H1 (cell line): ENCODE results near the gene TRAPPC3. TPM values are rescaled to one million over a fixed set of nuclear protein-coding genes. Genes with fewer than 3 reads are reported as not detected.

Experiments
- BRCA1 ChIP-seq: IDR thresholded peaks from 2 replicates; pipeline ENCODE4 v1.6.1; 2012; ENCODE audit warnings: low read depth, low read length, improper control_type of control experiment
- KDM1A ChIP-seq: fragments of 200-600, 300-600 bp; sonication (generic); IDR thresholded peaks from 2 replicates; pipeline ENCODE4 v1.7.1; 2016; ENCODE audit warnings: mild to moderate bottlenecking, low read length, borderline replicate concordance
- NRF1 ChIP-seq: IDR thresholded peaks from 2 replicates; pipeline ENCODE4 v1.6.1; 2011; ENCODE audit warnings: mild to moderate bottlenecking, low read depth, low read length, improper control_type of control experiment
- SP2 ChIP-seq: IDR thresholded peaks from 2 replicates; pipeline ENCODE4 v1.6.1; 2012; ENCODE audit warnings: mild to moderate bottlenecking, low read length, inconsistent platforms
- polyA plus RNA-seq, 7 experiments: library from polyadenylated mRNA; depleted of rRNA in 3 of 7; stranded (reverse) in 5 of 7; unstranded in 2 of 7; fragments of >200 nt in 5 of 7; fragments of 200-250 nt in 2 of 7; gene quantifications; 1 replicate in 5 of 7; 2 replicates in 1 of 7; 4 replicates in 1 of 7; pipeline versions ENCODE4 v1.2.1 to v1.2.3, GENCODE V29; 2011 to 2013; ENCODE audit warnings: missing spikeins in 2 of 7, mixed read lengths in 2 of 7
- total RNA-seq: library from RNA; stranded (reverse); fragmentation: NEBNext Ultra II Directional; extraction: Animal tissue kit (Norgen Biotek cat#: 25700); gene quantifications from 2 replicates; pipeline ENCODE4 v1.2.1, GENCODE V29; 2021
- TF ChIP-seq, protein P1 (sequence below): fragments of 300-600 bp; sonication (generic); IDR thresholded peaks from 2 replicates; pipeline ENCODE4 v1.7.1; 2012; ENCODE audit warnings: low read length, moderate library complexity, mild to moderate bottlenecking, inconsistent platforms; ENCODE audit not compliant: insufficient replicate concordance

The TRAPPC3 gene
- total and polyA plus RNA-seq, 2 of the 8 experiments (the other 6 are each of a cell fraction or from before 2014, with no cell fraction given), result 47.8 to 51.0 TPM

DNA sequence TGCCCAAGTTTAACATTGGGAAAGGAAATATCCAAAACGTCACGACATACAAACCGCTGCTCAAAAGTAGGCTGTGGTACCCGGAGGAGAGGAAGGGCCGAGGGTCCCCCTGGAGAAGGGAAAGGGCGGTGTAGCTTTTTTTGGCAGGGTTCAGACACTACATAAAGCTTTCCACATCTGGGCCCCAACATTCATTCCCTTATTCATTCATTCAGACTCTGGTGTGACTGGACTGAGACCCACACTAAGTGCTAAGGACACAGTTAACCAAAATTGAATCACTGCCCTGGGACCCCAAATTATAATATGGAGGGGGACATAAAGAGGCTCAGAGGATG is 14.0 kb downstream of the TRAPPC3 start (continued):
- TF ChIP-seq, protein P1, sequence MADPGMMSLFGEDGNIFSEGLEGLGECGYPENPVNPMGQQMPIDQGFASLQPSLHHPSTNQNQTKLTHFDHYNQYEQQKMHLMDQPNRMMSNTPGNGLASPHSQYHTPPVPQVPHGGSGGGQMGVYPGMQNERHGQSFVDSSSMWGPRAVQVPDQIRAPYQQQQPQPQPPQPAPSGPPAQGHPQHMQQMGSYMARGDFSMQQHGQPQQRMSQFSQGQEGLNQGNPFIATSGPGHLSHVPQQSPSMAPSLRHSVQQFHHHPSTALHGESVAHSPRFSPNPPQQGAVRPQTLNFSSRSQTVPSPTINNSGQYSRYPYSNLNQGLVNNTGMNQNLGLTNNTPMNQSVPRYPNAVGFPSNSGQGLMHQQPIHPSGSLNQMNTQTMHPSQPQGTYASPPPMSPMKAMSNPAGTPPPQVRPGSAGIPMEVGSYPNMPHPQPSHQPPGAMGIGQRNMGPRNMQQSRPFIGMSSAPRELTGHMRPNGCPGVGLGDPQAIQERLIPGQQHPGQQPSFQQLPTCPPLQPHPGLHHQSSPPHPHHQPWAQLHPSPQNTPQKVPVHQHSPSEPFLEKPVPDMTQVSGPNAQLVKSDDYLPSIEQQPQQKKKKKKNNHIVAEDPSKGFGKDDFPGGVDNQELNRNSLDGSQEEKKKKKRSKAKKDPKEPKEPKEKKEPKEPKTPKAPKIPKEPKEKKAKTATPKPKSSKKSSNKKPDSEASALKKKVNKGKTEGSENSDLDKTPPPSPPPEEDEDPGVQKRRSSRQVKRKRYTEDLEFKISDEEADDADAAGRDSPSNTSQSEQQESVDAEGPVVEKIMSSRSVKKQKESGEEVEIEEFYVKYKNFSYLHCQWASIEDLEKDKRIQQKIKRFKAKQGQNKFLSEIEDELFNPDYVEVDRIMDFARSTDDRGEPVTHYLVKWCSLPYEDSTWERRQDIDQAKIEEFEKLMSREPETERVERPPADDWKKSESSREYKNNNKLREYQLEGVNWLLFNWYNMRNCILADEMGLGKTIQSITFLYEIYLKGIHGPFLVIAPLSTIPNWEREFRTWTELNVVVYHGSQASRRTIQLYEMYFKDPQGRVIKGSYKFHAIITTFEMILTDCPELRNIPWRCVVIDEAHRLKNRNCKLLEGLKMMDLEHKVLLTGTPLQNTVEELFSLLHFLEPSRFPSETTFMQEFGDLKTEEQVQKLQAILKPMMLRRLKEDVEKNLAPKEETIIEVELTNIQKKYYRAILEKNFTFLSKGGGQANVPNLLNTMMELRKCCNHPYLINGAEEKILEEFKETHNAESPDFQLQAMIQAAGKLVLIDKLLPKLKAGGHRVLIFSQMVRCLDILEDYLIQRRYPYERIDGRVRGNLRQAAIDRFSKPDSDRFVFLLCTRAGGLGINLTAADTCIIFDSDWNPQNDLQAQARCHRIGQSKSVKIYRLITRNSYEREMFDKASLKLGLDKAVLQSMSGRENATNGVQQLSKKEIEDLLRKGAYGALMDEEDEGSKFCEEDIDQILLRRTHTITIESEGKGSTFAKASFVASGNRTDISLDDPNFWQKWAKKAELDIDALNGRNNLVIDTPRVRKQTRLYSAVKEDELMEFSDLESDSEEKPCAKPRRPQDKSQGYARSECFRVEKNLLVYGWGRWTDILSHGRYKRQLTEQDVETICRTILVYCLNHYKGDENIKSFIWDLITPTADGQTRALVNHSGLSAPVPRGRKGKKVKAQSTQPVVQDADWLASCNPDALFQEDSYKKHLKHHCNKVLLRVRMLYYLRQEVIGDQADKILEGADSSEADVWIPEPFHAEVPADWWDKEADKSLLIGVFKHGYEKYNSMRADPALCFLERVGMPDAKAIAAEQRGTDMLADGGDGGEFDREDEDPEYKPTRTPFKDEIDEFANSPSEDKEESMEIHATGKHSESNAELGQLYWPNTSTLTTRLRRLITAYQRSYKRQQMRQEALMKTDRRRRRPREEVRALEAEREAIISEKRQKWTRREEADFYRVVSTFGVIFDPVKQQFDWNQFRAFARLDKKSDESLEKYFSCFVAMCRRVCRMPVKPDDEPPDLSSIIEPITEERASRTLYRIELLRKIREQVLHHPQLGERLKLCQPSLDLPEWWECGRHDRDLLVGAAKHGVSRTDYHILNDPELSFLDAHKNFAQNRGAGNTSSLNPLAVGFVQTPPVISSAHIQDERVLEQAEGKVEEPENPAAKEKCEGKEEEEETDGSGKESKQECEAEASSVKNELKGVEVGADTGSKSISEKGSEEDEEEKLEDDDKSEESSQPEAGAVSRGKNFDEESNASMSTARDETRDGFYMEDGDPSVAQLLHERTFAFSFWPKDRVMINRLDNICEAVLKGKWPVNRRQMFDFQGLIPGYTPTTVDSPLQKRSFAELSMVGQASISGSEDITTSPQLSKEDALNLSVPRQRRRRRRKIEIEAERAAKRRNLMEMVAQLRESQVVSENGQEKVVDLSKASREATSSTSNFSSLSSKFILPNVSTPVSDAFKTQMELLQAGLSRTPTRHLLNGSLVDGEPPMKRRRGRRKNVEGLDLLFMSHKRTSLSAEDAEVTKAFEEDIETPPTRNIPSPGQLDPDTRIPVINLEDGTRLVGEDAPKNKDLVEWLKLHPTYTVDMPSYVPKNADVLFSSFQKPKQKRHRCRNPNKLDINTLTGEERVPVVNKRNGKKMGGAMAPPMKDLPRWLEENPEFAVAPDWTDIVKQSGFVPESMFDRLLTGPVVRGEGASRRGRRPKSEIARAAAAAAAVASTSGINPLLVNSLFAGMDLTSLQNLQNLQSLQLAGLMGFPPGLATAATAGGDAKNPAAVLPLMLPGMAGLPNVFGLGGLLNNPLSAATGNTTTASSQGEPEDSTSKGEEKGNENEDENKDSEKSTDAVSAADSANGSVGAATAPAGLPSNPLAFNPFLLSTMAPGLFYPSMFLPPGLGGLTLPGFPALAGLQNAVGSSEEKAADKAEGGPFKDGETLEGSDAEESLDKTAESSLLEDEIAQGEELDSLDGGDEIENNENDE, result no peak
- TF ChIP-seq NRF1 (no peak), SP2 (no peak), KDM1A (no peak), BRCA1 (no peak)
- TF ChIP-seq, all 59 proteins: peak for 0
